Smooth muscle cell of the brain vasculature (primary cell): ENCODE measurements around the gene UNCX.

Experiments
- DNase-seq: peaks from one replicate; pipeline ENCODE4 v3.0.0-alpha.2; 2012; ENCODE audit warnings: low read depth, low spot score

The UNCX gene

DNA sequence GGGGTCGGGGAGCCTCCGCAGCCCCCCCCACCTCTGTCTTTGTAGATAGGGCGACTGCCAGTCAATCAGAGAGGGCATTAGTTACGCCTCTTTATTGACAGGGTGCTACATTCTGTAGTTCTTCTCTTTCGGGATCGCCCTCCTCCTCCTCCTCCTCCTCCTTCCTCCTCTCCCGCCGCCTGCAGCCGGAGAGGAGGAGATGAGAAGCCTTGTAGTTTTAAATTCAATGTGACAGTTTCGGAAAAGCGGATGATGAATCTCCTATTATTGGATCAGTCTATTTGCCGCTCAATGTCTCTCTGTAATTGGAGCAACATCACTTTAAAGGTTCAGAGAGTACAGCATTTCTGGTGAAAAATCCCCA, 587 bp upstream of the UNCX start:
- no peak for DNase-seq

DNA sequence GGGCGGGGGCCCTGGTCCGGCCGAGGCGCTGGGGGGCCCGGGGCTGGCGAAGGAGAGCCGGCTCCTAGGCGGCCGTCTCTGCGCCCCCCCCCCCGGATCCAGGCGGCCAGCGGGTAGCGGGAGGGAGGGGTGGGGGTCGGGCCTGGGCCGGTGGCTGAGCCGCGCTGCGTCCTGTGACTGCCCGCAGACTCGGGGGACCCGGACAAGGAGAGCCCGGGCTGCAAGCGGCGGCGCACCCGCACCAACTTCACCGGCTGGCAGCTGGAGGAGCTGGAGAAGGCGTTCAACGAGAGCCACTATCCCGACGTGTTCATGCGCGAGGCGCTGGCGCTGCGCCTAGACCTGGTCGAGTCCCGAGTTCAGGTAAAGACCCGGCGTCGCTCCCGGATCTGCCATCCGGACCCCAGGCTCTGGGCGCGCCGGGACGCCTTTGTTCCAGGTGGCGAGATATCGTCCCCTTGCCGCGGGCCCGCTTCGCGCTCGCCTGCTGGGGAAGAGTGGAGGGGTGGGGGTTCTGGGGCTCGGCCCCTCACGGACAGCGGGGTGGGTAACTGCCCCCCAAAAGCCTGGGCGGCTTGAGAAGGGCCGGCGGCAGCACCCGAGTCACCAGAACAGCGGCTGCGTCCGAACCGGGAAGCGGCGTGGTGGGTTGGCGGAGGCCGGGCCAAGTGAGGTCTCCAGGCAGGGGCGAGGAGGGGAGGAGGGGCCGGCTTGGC, 819 bp downstream of the UNCX start:
- DNase-seq, result no peak

DNA sequence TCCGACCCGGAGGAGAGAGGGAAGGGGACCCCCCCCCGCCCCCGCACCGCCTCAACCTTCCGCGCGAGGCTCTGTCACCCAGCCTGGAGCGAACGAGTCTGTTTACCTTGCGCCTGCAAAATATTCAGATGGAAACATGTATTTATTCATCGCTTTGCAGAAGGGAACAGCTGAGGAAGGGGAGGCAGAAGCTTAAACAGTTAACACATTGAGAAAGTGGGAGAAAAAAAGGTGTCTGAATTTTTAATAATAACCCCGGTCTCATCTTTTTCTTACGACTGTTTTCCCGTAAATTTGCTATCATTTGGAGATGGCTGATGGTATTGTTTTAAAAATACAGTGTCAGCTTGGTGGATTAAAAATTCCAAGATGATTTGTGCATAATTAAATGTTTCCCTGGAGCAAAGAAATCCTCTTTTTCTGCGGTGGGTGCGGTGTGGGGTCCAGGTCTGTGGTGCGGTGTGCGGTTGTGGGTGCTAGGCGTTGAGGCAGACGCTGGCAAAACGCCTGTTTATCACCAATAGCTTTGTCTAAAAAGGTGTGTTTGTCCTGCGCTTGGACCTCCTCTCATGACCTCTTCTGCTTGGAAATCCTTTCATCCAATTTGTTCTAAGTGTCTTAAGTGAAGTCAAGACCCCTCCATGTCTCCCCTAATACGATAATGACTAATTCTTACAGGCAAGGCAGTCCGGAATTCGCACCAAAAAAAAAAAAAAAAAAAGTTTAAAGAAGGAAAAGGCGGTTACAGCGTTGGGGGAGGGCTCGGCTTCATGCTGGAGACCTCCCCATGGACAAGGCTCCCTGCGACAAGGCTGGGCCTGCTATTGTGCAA, 1.6 kb downstream of the UNCX start:
- DNase-seq, result no peak

DNA sequence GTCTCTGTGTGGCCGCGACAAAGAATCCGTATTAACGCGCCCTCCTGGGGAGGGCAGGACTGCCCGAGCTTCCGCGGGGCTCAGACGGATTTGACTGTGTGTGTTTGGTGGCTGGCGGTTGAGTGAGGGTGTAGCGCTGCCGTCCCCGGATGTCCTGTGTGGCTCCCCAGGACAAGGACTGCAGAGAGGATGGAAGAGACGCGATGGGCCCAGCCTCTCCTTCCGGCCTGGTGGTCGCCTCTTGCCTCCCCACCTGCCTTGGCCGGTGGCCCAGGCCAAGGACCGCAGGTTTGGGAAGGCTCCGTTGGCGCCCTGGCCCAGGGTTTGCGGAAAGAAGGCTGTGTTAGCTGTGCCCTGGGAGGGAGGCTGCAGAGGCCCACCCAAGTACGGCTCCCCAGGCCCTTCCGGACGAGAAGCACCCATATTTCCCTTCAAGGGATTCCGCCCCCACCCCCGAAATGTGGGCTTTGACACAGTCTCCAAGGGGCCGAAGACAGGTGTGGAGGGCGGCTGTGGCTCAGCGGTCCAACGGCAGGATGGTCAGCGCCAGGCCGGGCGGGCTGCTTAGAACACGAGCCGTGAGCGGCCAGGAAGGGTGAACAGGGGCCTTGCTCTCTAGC, 2.3 kb downstream of the UNCX start:
- no peak for DNase-seq

DNA sequence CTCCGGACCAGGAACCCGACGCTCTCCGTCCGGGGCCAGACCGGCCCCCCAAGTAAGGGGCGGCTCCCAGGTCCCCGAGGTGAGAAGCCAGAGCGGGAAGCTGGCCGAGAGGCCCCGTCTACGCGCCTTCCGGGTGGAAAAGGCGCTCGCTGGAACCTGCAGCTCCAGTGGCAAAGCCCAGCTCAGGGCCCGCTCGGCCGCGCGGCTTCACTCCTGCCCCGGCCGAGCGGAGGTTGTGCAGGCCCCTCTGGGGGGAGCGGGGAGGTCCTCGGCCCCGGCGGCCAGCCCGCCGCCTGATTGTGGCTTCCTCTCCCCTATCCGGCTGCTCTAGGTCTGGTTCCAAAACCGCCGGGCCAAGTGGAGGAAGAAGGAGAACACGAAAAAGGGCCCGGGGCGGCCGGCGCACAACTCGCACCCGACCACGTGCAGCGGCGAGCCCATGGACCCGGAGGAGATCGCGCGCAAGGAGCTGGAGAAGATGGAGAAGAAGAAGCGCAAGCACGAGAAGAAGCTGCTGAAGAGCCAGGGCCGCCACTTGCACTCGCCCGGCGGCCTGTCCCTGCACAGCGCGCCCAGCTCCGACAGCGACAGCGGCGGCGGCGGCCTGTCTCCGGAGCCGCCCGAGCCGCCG, 2.9 kb downstream of the UNCX start:
- DNase-seq, result no peak

DNA sequence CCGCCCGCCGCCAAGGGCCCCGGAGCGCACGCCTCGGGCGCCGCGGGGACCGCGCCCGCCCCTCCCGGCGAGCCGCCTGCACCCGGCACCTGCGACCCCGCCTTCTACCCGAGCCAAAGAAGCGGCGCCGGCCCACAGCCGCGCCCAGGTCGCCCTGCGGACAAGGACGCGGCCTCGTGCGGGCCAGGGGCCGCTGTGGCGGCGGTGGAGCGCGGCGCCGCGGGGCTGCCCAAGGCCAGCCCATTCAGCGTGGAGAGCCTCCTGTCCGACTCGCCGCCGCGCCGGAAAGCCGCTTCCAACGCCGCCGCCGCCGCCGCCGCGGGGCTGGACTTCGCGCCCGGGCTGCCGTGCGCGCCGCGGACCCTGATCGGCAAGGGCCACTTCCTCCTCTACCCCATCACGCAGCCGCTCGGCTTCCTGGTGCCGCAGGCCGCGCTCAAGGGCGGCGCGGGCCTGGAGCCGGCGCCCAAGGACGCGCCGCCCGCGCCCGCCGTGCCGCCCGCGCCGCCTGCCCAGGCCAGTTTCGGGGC, 3.5 kb downstream of the UNCX start:
- no peak for DNase-seq

DNA sequence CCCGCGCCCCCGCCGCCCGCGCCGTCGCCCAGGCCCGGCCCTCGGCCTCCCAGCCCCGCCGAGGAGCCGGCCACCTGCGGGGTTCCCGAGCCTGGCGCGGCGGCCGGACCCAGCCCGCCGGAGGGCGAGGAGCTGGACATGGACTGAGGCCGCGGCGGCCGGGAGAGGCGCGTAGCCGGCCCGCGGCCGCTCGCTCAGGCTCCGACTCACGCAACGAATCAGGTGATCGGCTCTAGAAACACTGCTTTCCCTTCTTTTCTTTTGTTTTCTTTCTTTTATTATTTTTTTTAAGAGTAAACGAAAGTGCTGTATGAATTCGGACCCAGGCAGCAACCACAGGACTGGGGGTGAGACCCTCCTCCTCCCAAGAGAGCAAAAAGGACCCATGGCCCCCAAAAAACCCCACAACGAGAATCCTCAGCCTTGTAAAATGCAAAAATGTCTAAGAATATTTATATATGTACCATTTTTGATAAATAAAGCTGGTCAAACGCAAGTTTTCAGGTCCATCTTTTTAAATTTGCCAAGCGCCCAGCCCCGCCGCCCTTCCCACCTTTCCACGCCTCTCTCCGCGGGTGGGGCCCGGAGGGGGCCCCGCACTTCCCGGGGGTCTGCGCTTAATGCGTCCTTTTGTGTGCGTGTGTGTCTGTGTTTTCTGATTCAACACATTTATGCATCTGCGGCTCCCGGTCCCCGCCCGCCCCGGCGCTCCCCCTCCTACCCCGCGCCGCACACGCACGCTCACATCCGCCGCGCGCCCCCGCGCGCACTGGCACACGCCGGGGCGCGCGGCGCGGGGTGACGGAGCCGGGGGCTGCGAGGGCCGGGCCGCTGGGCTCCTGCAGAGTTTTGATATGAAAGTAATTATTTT, 4.4 kb downstream of the UNCX start:
- no peak for DNase-seq

DNA sequence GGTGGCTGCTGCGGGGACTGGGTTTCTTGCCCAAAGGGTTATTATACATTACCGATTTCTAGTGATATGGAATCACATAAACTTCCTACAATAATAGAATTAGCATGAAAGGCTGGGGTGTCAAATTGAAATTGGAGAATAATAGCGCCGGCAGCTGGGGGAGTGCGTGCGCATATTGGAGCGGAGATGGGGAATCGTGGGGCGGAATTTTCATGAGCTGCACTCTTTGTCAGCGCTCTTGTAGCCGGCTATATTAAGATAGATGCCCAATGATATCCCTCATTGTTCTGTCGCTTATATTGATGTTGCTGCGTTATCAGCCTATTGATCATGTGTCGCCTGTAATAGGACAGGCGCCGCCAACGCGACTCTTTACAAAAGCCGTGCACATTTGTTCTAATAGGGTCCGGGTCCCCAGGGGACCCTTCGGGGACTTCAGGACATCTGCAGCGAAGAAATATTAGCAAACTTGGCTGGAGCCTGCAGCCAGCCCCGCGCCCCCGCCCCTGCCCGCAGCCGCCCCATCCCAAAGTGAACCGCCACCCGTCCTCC, 5.1 kb downstream of the UNCX start:
- DNase-seq, result no peak

DNA sequence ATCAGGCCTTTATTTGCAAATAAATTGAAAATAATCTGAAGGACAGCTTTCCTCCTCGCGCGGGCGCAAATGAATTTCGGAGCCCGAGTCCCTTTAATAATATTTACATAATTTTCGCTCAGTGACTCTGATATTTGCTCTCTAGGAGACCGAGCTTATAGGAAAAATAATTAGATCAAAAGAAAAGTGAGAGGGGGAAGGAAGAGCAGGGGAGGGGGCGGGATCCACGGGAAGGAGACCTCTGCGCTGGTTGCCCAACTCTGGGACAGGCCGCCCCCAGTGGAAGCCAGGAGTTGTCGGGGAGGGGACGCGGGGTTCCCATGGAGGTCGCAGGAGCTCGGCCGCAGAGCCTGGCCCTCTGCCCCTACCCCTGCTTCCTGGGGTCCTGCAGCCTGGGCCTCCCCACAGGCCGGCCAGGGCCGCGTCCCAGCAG, 5.8 kb downstream of the UNCX start:
- DNase-seq, result no peak

DNA sequence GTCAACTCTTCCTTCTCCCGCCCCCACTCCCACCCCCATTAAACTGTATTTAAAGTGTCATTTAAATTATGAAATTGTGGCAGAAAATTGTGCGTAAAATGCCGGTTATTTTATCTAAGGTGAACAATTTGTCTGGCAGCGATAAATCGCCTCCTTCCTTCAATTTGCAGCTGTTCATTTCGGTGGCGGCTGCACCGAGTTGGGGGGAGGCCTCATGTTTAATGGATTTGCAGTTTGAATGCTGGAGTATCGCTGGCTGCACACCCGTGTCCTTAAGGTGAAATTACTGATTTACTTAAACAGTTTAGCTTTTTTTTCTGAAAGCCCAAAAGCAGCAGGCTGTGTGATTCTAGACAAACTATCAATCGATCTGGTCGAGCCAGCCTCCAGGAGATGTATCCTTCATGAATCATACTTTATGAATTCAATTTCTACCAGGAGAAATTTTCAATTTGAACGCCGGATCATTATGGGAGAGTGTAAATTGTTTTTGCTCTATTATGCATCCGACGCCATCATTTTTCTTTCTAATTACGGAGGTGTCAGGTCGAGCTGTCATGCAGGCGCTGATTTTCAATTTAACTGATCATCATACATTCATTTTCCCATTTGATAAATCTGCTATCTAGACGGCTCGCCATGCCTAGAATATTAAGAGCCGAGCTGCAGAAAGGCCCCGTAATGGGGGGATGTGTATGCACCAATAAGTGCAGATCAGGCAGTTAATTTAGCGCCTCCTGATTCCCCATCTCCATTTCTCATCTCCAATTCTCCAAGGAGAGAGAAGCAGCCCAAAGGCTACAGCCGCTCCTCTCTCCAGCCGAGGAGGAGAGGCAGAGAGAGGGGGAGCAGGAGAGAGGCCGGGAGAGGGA, 6.5 kb downstream of the UNCX start:
- DNase-seq, result no peak

DNA sequence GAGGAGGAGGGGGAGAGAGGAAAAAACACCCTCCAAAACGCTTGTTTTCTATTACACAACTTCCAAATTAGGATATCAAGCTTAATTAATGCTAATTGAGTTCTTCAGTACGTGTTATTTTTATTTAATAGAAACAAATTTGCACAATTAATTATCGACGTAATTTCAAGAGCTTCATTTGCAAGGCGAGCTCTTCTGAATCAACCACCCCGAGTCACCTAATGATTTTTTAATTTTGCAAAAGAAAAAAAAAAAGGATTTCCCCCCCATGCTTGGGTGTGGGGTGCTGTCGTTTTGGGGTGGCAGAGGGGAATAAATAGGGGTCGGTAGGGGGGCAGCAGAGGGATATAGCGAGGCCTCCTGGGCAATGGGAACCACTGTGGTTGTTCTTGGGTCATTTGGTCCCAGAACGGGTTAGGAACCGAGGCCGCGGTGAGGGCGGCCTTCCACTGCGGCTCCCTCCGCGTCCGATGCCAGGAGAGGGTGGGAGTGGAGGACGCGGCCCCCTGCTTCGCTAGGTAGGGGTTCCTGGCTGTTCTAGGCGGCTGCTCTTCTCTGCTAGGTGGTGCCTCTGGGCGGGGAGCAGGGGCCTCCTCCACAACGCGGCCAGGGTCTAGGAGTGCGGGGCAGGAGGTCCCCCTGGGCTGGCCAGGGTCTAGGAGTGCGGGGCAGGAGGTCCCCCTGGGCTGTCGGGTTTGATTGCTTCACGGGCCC, 7.3 kb downstream of the UNCX start:
- DNase-seq, result no peak

DNA sequence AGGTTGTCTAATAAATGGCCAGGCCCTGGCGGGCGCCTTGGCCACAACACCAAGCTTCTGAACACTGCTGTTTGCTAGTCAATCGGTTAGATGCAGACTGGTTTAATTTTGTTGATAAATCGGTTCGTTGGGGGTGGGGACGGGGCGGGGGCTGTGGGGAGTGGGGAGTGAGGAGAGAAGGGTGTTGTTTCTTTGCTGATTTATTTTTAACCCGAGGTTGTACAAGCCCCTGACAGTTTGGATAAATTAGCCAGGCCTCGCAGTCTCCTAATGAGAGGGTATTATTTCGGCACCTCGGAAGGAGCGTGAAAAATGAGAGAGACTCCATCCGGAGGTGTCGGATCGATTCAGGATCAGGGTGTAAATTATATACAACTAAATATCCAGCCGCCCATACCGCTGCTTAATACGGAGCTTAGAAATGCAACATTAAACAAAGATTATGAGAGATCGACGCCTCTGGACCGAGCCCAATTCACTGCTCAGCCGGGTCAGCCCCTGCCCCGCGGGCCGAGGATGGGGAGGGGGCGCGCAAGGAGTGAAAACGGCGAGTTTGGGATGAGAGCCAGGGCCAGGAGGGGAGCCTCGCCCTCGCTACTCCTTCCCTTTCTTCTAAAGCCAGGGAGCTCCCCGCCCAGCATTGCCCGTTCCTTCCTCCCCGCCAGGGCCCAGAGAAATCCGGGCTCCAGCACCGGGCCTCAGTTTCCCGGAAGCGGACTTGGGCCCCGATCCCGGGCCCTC, 8.0 kb downstream of the UNCX start:
- DNase-seq, result no peak

DNA sequence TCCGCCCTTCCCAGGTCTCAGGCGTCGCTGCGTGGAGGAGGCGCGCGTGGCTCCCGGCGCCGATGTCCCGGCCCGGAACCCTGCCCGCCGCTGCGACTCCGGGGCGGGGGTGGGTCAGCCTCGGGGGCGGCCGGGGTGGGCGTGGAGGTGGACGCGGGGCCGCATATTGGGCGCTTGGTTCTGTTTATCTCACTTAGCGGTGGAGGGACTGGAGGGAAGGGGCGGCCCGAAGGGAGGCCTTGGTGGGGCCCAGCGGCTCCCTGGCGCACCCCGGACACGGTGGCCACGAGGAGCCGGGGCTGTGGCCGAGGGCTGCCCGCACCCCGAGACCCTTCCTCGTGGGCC, 8.6 kb downstream of the UNCX start:
- no peak for DNase-seq

DNA sequence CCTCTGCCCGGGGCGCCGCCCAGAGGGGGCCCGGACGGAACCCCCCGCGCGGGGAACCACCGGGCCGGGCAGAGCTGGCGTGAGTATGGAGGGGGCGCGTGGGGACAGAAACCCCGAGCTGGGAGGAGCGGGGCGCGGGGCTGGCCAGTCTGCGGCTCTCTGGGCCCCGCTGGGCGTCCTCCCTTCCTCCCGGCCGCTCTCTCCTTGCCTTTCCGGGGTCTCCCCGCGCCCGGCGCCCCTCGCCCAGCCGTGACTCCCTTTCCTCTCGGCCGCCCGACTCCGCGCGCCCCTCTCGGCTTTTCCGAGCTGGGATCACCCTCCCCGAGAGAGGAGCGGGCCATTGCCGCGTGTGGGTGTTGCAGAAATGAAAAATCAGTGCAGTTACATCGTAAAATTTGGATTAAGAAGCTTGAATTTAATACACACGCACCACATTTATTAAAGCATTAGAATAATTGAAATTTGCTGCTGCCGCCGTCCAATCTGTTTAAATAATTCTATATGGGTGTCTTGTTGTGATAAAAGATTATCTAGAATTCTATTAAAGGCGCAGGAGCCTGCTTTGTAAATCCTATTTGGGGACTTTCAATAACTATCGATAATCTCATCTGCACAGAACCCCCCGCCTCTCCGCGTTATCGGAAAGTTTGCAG, 9.1 kb downstream of the UNCX start:
- no peak for DNase-seq

DNA sequence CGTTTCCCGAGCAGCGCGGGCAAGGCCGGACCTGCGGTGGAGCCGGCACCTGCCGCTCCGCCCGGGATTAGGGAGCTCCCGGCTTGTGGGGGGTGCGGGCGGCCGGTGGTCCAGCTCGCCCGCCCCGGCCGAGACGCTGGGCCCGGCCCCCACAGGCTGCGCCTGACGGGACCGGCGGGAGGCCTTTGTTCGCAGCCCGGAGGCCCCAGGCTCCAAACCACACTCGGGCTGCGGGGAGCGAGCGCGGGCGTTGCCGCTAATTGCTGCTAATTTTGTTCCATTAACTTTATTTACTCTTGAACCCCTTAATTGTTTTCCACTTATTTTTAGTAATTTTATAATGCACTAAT, 9.6 kb downstream of the UNCX start:
- no peak for DNase-seq

DNA sequence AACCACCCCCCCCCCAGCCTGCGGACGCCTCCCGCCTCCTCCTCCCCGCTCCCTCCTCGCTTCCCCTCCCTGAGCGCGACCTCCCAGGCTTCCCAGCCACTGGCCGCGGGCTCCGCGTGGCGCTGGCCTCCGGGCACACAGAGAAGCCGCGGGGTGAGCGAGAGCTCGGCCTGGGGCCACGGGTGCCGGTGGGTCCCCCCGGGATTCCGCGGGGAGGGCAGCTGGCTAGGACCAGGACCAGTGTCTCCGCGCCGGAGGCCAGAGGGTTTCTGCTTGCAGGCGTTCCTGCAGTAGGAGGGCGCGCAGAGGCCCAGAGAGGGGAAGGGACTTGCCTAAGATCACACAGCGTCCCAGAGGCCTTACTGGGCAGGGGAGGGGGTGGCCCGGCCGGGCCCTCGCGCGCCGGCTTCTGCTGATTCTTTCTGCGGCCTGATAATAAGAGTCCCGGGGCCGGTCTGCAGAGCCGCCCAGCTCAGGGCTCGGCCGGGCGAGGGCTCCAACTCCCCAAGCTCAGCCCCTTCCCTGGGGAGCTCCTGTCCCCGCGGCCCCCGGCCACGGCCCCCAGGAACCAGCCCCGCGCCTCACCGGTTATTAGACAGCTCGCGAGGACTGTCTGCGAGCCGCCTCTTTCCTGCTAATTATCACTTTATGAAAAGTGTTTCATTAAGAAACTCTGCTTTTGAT, 10.1 kb downstream of the UNCX start:
- DNase-seq, result no peak

DNA sequence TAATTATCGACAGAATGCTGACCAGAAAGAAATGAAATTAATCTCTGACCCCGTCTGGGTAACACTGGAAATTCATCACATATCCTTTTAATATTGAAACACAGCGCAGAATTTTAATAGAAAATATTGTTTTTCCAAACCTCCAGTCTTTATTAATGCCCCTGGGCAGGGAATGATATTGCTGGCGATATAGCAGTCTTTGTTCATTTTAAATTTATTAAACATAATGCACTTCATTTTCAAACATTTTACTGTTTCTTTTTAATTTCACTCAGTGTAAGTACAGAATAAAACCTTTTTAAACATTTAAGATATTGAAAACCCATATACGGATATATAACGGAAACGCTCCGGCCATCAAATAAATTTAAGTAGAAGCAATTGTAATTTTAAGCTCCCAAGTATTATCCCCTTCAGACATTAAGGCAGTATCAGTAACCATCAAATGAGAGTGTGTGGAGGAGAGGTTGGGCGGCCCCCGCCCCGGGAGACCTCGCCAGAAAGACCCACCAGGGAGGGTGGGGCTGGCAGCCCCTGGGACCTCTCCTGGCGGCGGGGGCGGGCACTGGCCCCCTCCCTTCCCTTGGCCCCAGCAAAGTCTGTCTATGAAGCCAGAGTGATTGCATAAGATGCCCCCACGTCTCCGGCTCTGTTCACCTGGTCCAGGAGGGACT, 10.8 kb downstream of the UNCX start:
- no peak for DNase-seq
